GM19463 (cell line): ENCODE data around the gene NFKBIL1.
"Not testable (repeated sequence)": the region's sequence is repeated elsewhere in the genome, so short reads cannot be mapped to it uniquely, and the experiment has no call there.

Experiments
- ATAC-seq: cut with Tn5 transposase; IDR thresholded peaks from one replicate; pipeline ENCODE4 v1.9.1; 2021; ENCODE audit warnings: mild to moderate bottlenecking, moderate library complexity; ENCODE audit not compliant: unreplicated experiment

Gene NFKBIL1

GRCh38 chr6:31546958-31547726, at the start of gene NFKBIL1:
Gene NFKBIL1, plus strand, starts transcription at chr6:31547608. Its CDS starts 87 bp downstream, at chr6:31547695.
- ATAC-seq = peak; percentile 79

GRCh38 chr6:31498748-31499147, 48.7 kb upstream of the NFKBIL1 start:
- ATAC-seq = no peak

GRCh38 chr6:31499648-31500047, 47.8 kb upstream of the NFKBIL1 start:
- ATAC-seq = not testable (repeated sequence)

- ATAC-seq = no peak
These were observed 44.8 kb upstream of the NFKBIL1 start for GRCh38 chr6:31502586-31502985.

GRCh38 chr6:31509036-31509435, 38.4 kb upstream of the NFKBIL1 start:
- ATAC-seq = not testable (repeated sequence)

- no peak for ATAC-seq
These were observed 37.4 kb upstream of the NFKBIL1 start for GRCh38 chr6:31510007-31510406.

- no peak for ATAC-seq
These were observed 33.8 kb upstream of the NFKBIL1 start for GRCh38 chr6:31513456-31514165.

- no peak for ATAC-seq
These were observed 25.6 kb upstream of the NFKBIL1 start for GRCh38 chr6:31521835-31522234.

- no peak for ATAC-seq
These were observed 21.9 kb upstream of the NFKBIL1 start for GRCh38 chr6:31525553-31525931.

- ATAC-seq = no peak
These were observed 21.3 kb upstream of the NFKBIL1 start for GRCh38 chr6:31525932-31526591.

- ATAC-seq = no peak
These were observed 19.1 kb upstream of the NFKBIL1 start for GRCh38 chr6:31528307-31528777.

GRCh38 chr6:31528821-31529328, 18.5 kb upstream of the NFKBIL1 start, which contains the start of gene MCCD1:
Gene MCCD1, plus strand, starts transcription at chr6:31528962. Its CDS starts 53 bp downstream, at chr6:31529015.
- no peak for ATAC-seq

GRCh38 chr6:31529329-31530150, 17.9 kb upstream of the NFKBIL1 start:
- no peak for ATAC-seq

GRCh38 chr6:31530659-31531058, 16.7 kb upstream of the NFKBIL1 start:
- ATAC-seq = no peak

- ATAC-seq = no peak
These were observed 16.2 kb upstream of the NFKBIL1 start for GRCh38 chr6:31531162-31531561.

GRCh38 chr6:31531771-31532643, 15.4 kb upstream of the NFKBIL1 start:
- no peak for ATAC-seq

- no peak for ATAC-seq
These were observed 14.6 kb upstream of the NFKBIL1 start for GRCh38 chr6:31532644-31533454.

GRCh38 chr6:31533455-31533841, 14.0 kb upstream of the NFKBIL1 start:
- ATAC-seq = no peak

- ATAC-seq = no peak
These were observed 13.4 kb upstream of the NFKBIL1 start for GRCh38 chr6:31534011-31534410.
